OCI-LY1 (cell line): Measurements from ENCODE around the gene GANAB.

Experiments used
- H2AFZ ChIP-seq: fragments of 200-600 bp; sonication (generic), shearing (Covaris generic); 2 replicates; pipeline ENCODE4 v1.6.0; 2014; ENCODE audit warnings: antibody characterized with exemption, mild to moderate bottlenecking, low read length
- H3F3A ChIP-seq: fragments of 200-600 bp; sonication (generic), shearing (Covaris generic); 2 replicates; pipeline ENCODE4 v1.6.0; 2014; ENCODE audit warnings: mild to moderate bottlenecking, antibody characterized with exemption, low read length, moderate library complexity; ENCODE audit not compliant: insufficient read depth
- H3K27ac ChIP-seq: fragments of 200-600 bp; sonication (generic); 2 replicates; pipeline ENCODE4 v1.5.1; 2014; ENCODE audit warnings: low read length, mixed run types, mild to moderate bottlenecking, low read depth; ENCODE audit not compliant: poor library complexity, severe bottlenecking
- H3K27me3 ChIP-seq: fragments of 200-600 bp; sonication (generic); 2 replicates; pipeline ENCODE4 v1.6.0; 2014; ENCODE audit warnings: antibody characterized with exemption, mild to moderate bottlenecking, low read length, moderate library complexity; ENCODE audit not compliant: insufficient read depth
- H3K36me3 ChIP-seq: fragments of 200-600 bp; sonication (generic); 2 replicates; pipeline ENCODE4 v1.6.1; 2014; ENCODE audit warnings: mild to moderate bottlenecking, antibody characterized with exemption, low read length, moderate library complexity, mixed read lengths; ENCODE audit not compliant: insufficient read depth
- H3K4me1 ChIP-seq: fragments of 200-600 bp; sonication (generic); 2 replicates; pipeline ENCODE4 v1.5.1; 2014; ENCODE audit warnings: mild to moderate bottlenecking, low read length, moderate library complexity; ENCODE audit not compliant: insufficient read depth, severe bottlenecking
- H3K4me2 ChIP-seq: fragments of 200-600 bp; sonication (generic), shearing (Covaris generic); 2 replicates; pipeline ENCODE4 v1.6.1; 2014; ENCODE audit warnings: low read length
- H3K4me3 ChIP-seq: fragments of 200-600 bp; sonication (generic); 2 replicates; pipeline ENCODE4 v1.5.1; 2014; ENCODE audit warnings: low read length, low read depth, mild to moderate bottlenecking, mixed read lengths; ENCODE audit not compliant: poor library complexity, severe bottlenecking
- H3K79me2 ChIP-seq: fragments of 200-600 bp; shearing (Covaris generic); 2 replicates; pipeline ENCODE4 v1.6.1; 2016; ENCODE audit warnings: mixed run types, low read length, mixed read lengths; ENCODE audit not compliant: insufficient read depth
- H3K9ac ChIP-seq: fragments of 200-600 bp; sonication (generic), shearing (Covaris generic); 2 replicates; pipeline ENCODE4 v1.6.1; 2014; ENCODE audit warnings: mild to moderate bottlenecking, low read length, mixed read lengths
- H3K9me2 ChIP-seq: fragments of 200-600 bp; sonication (generic), shearing (Covaris generic); 2 replicates; pipeline ENCODE4 v1.6.1; 2014; ENCODE audit warnings: low read depth, mild to moderate bottlenecking, low read length, mixed read lengths
- H3K9me3 ChIP-seq: fragments of 200-600 bp; shearing (Covaris generic); 2 replicates; pipeline ENCODE4 v1.6.1; 2014; ENCODE audit warnings: low read length, mixed read lengths
- H4K20me1 ChIP-seq: fragments of 200-600 bp; sonication (generic), shearing (Covaris generic); 2 replicates; pipeline ENCODE4 v1.6.0; 2016; ENCODE audit warnings: mild to moderate bottlenecking, low read length; ENCODE audit not compliant: insufficient read depth
- CTCF ChIP-seq: fragments of 200-600 bp; sonication (generic), shearing (Covaris generic); IDR thresholded peaks from 2 replicates; pipeline ENCODE4 v1.5.1; 2017; ENCODE audit warnings: mild to moderate bottlenecking, antibody characterized with exemption, low read length, moderate library complexity, mixed read lengths
- EZH2 ChIP-seq: fragments of 200-600 bp; sonication (generic), shearing (Covaris generic); IDR thresholded peaks from 2 replicates; pipeline ENCODE4 v1.8.0; 2017; ENCODE audit warnings: borderline replicate concordance, mixed run types, mild to moderate bottlenecking, antibody characterized with exemption, low read length, moderate library complexity, mixed read lengths

The GANAB gene

GRCh38 chr11:62577046-62577714 is 69.2 kb downstream of the GANAB start:
- no peak overlapping the region for H3K9ac ChIP-seq
- no peaks in the 10 kb centered on the region for H4K20me1 ChIP-seq
- no peak overlapping the region for H3K27ac ChIP-seq
- TF ChIP-seq EZH2 (no peak), CTCF (no peak)
- peaks cover 13% of the 10 kb centered on the region for H3K79me2 ChIP-seq
- no peaks in the 10 kb centered on the region for H3K9me2 ChIP-seq
- no peak overlapping the region for H3K4me2 ChIP-seq
- peaks cover 22% of the 10 kb centered on the region for H3K4me1 ChIP-seq
- H3K4me3 ChIP-seq, result no peak overlapping the region
- H3F3A ChIP-seq, result no peaks in the 10 kb centered on the region
- peaks cover 65% of the 10 kb centered on the region for H3K36me3 ChIP-seq
- H3K27me3 ChIP-seq, result no peaks in the 10 kb centered on the region
- no peaks in the 10 kb centered on the region for H3K9me3 ChIP-seq
- H2AFZ ChIP-seq, result no peak overlapping the region

GRCh38 chr11:62575837-62576236 is 70.6 kb downstream of the GANAB start:
- Histone ChIP-seq H3K4me2 (peak overlapping the region; percentile 93; the same call in 1 of the 2 replicates), H2AFZ (no peak overlapping the region)

DNA sequence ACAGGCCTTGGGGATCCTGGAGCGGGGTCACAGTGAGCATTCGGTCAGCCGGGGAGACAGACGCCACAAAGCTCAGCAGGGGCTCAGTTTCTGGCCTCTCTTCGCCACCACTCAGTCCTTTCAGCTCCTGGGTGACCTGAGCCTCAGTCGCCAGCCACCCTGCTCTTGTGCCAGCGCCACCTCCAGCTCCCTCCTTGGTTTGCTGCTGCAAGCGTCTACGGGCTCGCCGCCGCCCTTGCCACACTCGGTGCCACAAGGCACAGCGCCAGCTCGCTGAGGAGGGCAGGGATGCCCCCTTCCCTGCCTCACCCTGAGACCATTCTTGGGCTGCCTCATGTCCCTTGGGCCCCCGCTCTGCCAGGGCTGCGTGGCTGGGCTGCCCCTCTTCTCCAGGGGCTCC is 71.3 kb downstream of the GANAB start:
- Histone ChIP-seq H3K4me1 (peaks cover 28% of the 10 kb centered on the region), H3K27ac (peak overlapping the region; percentile 56), H4K20me1 (no peaks in the 10 kb centered on the region), H3K9ac (peak overlapping the region; percentile 78), H3F3A (no peaks in the 10 kb centered on the region), H3K36me3 (peaks cover 70% of the 10 kb centered on the region), H3K9me3 (no peaks in the 10 kb centered on the region), H3K4me3 (peak overlapping the region; percentile 77), H2AFZ (no peak overlapping the region), H3K4me2 (peak overlapping the region; percentile 93), H3K79me2 (peaks cover 21% of the 10 kb centered on the region), H3K9me2 (no peaks in the 10 kb centered on the region), H3K27me3 (no peaks in the 10 kb centered on the region)
- TF ChIP-seq EZH2 (no peak), CTCF (no peak)

More at GRCh38 chr11:62575837-62576236, 70.6 kb downstream of the GANAB start:
- Histone ChIP-seq H3K79me2 (peaks cover 21% of the 10 kb centered on the region), H3K27ac (no peak overlapping the region), H3K36me3 (peaks cover 68% of the 10 kb centered on the region), H3K9me3 (no peaks in the 10 kb centered on the region), H3K9me2 (no peaks in the 10 kb centered on the region), H3F3A (no peaks in the 10 kb centered on the region), H3K27me3 (no peaks in the 10 kb centered on the region), H3K9ac (no peak overlapping the region; the same call in 1 of the 2 replicates), H3K4me3 (no peak overlapping the region), H3K4me1 (peaks cover 28% of the 10 kb centered on the region), H4K20me1 (no peaks in the 10 kb centered on the region)
- TF ChIP-seq CTCF (no peak), EZH2 (no peak)
